ENCODE measurements around the gene TBX1. TPM values are rescaled to one million over a fixed set of nuclear protein-coding genes. Genes with fewer than 3 reads are reported as not detected.

Gene TBX1
- total and polyA plus RNA-seq, 7 donors = 18.2 to 112 (median 80.8) TPM

DNA sequence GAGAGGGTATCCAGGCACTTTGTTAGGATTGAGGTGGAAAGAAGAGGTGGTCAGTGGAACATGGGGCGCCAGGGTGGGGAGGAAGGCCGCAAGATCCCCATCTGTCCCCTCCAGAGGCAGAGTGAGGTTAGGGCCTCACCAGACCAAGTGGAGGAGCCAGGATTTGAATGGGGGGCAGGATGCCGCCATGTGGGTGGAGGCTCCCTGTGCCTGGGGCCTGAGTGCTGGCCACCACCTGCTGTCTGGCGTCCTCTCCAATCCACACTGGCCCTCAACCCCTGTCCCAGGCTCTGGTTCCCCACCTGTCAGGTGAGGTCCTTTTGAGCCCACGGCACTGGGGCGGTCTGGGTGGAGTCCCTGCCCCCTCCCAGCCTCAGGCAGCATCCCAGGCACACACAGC, 17.5 kb upstream of the TBX1 start:
- DNase-seq (no peak), ATAC-seq (no peak)
- 92 to 99% (median 98%) methylated on average over 6 of the region's 6 CpGs for WGBS, 3 donors
- Histone ChIP-seq H3K36me3 (ENCODE audit: insufficient read depth in 1 of 2, low read depth in 1 of 2) (no peaks in the 10 kb centered on the region), H3K4me3 (no peak overlapping the region), H3K9me3 (no peaks in the 10 kb centered on the region), H3K4me1 (peaks cover 19% of the 10 kb centered on the region), H3K27me3 (ENCODE audit: insufficient read depth in 3 of 3, low read length in 2 of 3) (no peaks in the 10 kb centered on the region), H3K27ac (no peak overlapping the region)
- no peak for TF ChIP-seq CTCF (IDR thresholded peaks at IDR 0.05)
- intact Hi-C loops (cut with DNase I) = no loop called here

DNA sequence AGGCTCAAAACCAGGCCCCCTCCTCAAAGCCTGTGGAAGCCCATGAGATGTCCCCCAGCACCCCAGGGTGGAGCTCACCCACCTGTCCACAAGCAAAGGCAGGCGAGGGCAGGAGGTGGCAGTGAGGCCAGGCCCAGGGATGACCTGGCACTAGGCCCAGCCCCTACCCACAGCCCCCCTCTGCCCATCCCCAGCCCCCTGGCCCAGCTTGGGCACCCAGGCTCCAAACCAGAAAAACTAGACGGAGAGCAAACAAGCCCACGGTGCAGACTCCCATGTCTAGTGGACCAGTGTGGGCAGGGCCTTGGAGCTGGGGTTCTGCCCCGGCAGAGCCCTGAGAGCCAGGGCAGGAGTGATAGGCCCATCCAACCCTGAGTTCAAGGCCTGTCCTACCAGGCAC, 16.9 kb upstream of the TBX1 start:
- intact Hi-C loops (cut with DNase I) = no loop called here
- WGBS, 3 donors = 84 to 93% (median 90%) methylated on average over 4 of the region's 4 CpGs
- no peak for TF ChIP-seq CTCF (IDR thresholded peaks at IDR 0.05)
- no peaks in the 10 kb centered on the region for H3K27me3 ChIP-seq (ENCODE audit: insufficient read depth in 3 of 3, low read length in 2 of 3)
- no peak for DNase-seq
- H3K4me3 ChIP-seq = no peak overlapping the region
- H3K36me3 ChIP-seq (ENCODE audit: insufficient read depth in 1 of 2, low read depth in 1 of 2) = no peaks in the 10 kb centered on the region
- no peaks in the 10 kb centered on the region for H3K9me3 ChIP-seq
- ATAC-seq = no peak
- peaks cover 19% of the 10 kb centered on the region for H3K4me1 ChIP-seq
- H3K27ac ChIP-seq = no peak overlapping the region

- Histone ChIP-seq H3K4me3 (no peak overlapping the region), H3K27me3 (ENCODE audit: insufficient read depth in 3 of 3, low read length in 2 of 3) (no peaks in the 10 kb centered on the region), H3K36me3 (ENCODE audit: insufficient read depth in 1 of 2, low read depth in 1 of 2) (no peaks in the 10 kb centered on the region), H3K27ac (peak overlapping the region; percentile 89), H3K4me1 (peaks cover 27% of the 10 kb centered on the region), H3K9me3 (no peaks in the 10 kb centered on the region)
- no peak for DNase-seq
- ATAC-seq = peak in 1 of 4 donors; percentile 1
- no peak for TF ChIP-seq CTCF (IDR thresholded peaks at IDR 0.05)
- intact Hi-C loops (cut with DNase I) = loop anchor here in 1 of 2 donors (5.0 kb wide), 1 partner anchor 53 kb away; no protein-coding TSS in a partner anchor
- WGBS, 3 donors = 60 to 64% (median 61%) methylated on average over 13 of the region's 13 CpGs
Measured at GRCh38 chr22:19744350-19745006, 16.1 kb upstream of the TBX1 start.

- Histone ChIP-seq H3K4me1 (peaks cover 35% of the 10 kb centered on the region), H3K4me3 (no peak overlapping the region), H3K36me3 (ENCODE audit: insufficient read depth in 1 of 2, low read depth in 1 of 2) (no peaks in the 10 kb centered on the region), H3K9me3 (no peaks in the 10 kb centered on the region), H3K27me3 (ENCODE audit: insufficient read depth in 3 of 3, low read length in 2 of 3) (no peaks in the 10 kb centered on the region), H3K27ac (peak overlapping the region; percentile 89)
- 19 to 28% (median 22%) methylated on average over 23 to 24 of the region's 24 CpGs for WGBS, 3 donors
- DNase-seq (peak; percentile 91 to 98), ATAC-seq (peak; percentile 92 to 94 (median 92))
- intact Hi-C loops (cut with DNase I) = loop anchor here in 1 of 2 donors (5.0 kb wide), 1 partner anchor 52 kb away; no protein-coding TSS in a partner anchor
- no peak for TF ChIP-seq CTCF (IDR thresholded peaks at IDR 0.05)
Measured at GRCh38 chr22:19745155-19746101, 15.2 kb upstream of the TBX1 start.
